K562 (cell line): ENCODE measurements around the gene KYAT1. TPM values are rescaled to one million over a fixed set of nuclear protein-coding genes. Genes with fewer than 3 reads are reported as not detected.

Experiments used
- E2F3 ChIP-seq: fragments of 250-450 bp; sonication (Bioruptor Pico); IDR thresholded peaks from 2 replicates; pipeline ENCODE4 v1.4.0; 2020; ENCODE audit warnings: mild to moderate bottlenecking
- HSF4 ChIP-seq: fragments of 250-450 bp; sonication (Bioruptor Pico); IDR thresholded peaks from 2 replicates; pipeline ENCODE4 v2.1.2; 2022; ENCODE audit warnings: mild to moderate bottlenecking, moderate library complexity, borderline replicate concordance
- MCM7 ChIP-seq, 2 experiments: fragments of 450-650 bp; IDR thresholded peaks; 2 replicates each; pipeline ENCODE4 v1.6.1; 2016 to 2018
- NBN ChIP-seq: fragments of 450-650 bp; IDR thresholded peaks from 2 replicates; pipeline ENCODE4 v1.6.1; 2016; ENCODE audit warnings: low read depth, mild to moderate bottlenecking
- NR3C1 ChIP-seq: sonication (generic); formaldehyde crosslinking; IDR thresholded peaks from 2 replicates; pipeline ENCODE4 v1.8.1; 2022; ENCODE audit warnings: missing genetic modification reagents
- PHF20 ChIP-seq: fragments of 450-650 bp; IDR thresholded peaks from 2 replicates; pipeline ENCODE4 v1.6.1; 2018; ENCODE audit not compliant: partially characterized antibody
- RBM34 ChIP-seq: fragments of 200-400 bp; formaldehyde crosslinking; IDR thresholded peaks from 2 replicates; pipeline ENCODE4 v1.6.1; 2018; ENCODE audit warnings: low read length, borderline replicate concordance; ENCODE audit not compliant: insufficient read depth
- ZBTB49 ChIP-seq: sonication (generic); formaldehyde crosslinking; IDR thresholded peaks from 2 replicates; pipeline ENCODE4 v1.8.0; 2022; ENCODE audit warnings: missing genetic modification reagents, mild to moderate bottlenecking, borderline replicate concordance
- ZNF253 ChIP-seq: fragments of 250-450 bp; sonication (Bioruptor Pico); conservative IDR thresholded peaks from 2 replicates; pipeline ENCODE4 v1.6.1; 2021; ENCODE audit warnings: mild to moderate bottlenecking
- polyA plus RNA-seq, 8 experiments: library from polyadenylated mRNA; depleted of rRNA in 4 of 8; stranded (reverse) in 5 of 8; unstranded in 3 of 8; fragments of >200 nt; fragmentation: Nextera tagmentation in 2 of 8; fragmentation: Illumina TruSeq in 1 of 8; extraction: Ambion mirVana in 2 of 8; extraction: Trizol in 1 of 8; gene quantifications; 2 replicates each; pipeline versions ENCODE4 v1.2.1 to v1.2.3, GENCODE V29; 2011 to 2014; ENCODE audit warnings: inconsistent platforms in 1 of 8, missing spikeins in 1 of 8
- total RNA-seq, 7 experiments: library from RNA; depleted of rRNA in 6 of 7; stranded (reverse); fragments of >200 nt in 6 of 7; fragmentation: Illumina TruSeq in 2 of 7; extraction: Trizol in 2 of 7; gene quantifications; 2 replicates each; pipeline versions ENCODE4 v1.2.1 to v1.2.3, GENCODE V29; 2011 to 2021; ENCODE audit warnings: low replicate concordance in 1 of 7
- TF ChIP-seq, protein P1 (sequence below): fragments of 450-650 bp; IDR thresholded peaks from 2 replicates; pipeline ENCODE4 v1.6.1; 2016; ENCODE audit warnings: borderline replicate concordance
- TF ChIP-seq, protein P2 (sequence below): fragments of 200-600 bp; sonication (generic); IDR thresholded peaks from one replicate; pipeline ENCODE4 v1.6.1; 2012; ENCODE audit warnings: mild to moderate bottlenecking, low read depth, low read length, inconsistent platforms

Gene KYAT1
- total and polyA plus RNA-seq, 9 of the 15 experiments (the other 6 are each of a cell fraction or from before 2014, with no cell fraction given): 6.4 to 16.8 (median 11.1) TPM

GRCh38 chr9:128845186-128845931 lies 36.4 kb downstream of the KYAT1 start (continued):
- TF ChIP-seq, protein P1, sequence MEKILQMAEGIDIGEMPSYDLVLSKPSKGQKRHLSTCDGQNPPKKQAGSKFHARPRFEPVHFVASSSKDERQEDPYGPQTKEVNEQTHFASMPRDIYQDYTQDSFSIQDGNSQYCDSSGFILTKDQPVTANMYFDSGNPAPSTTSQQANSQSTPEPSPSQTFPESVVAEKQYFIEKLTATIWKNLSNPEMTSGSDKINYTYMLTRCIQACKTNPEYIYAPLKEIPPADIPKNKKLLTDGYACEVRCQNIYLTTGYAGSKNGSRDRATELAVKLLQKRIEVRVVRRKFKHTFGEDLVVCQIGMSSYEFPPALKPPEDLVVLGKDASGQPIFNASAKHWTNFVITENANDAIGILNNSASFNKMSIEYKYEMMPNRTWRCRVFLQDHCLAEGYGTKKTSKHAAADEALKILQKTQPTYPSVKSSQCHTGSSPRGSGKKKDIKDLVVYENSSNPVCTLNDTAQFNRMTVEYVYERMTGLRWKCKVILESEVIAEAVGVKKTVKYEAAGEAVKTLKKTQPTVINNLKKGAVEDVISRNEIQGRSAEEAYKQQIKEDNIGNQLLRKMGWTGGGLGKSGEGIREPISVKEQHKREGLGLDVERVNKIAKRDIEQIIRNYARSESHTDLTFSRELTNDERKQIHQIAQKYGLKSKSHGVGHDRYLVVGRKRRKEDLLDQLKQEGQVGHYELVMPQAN: no peak
- TF ChIP-seq ZNF253 (CRISPR knock-in tag) (no peak), HSF4 (no peak), NBN (no peak; the same call in 1 of the 2 replicates), ZBTB49 (CRISPR knock-in tag) (no peak), MCM7 (IDR thresholded peaks at IDR 0.05) (no peak), NR3C1 (CRISPR knock-in tag) (no peak), E2F3 (CRISPR knock-in tag) (no peak), RBM34 (no peak), PHF20 (no peak)
- TF ChIP-seq, protein P2, sequence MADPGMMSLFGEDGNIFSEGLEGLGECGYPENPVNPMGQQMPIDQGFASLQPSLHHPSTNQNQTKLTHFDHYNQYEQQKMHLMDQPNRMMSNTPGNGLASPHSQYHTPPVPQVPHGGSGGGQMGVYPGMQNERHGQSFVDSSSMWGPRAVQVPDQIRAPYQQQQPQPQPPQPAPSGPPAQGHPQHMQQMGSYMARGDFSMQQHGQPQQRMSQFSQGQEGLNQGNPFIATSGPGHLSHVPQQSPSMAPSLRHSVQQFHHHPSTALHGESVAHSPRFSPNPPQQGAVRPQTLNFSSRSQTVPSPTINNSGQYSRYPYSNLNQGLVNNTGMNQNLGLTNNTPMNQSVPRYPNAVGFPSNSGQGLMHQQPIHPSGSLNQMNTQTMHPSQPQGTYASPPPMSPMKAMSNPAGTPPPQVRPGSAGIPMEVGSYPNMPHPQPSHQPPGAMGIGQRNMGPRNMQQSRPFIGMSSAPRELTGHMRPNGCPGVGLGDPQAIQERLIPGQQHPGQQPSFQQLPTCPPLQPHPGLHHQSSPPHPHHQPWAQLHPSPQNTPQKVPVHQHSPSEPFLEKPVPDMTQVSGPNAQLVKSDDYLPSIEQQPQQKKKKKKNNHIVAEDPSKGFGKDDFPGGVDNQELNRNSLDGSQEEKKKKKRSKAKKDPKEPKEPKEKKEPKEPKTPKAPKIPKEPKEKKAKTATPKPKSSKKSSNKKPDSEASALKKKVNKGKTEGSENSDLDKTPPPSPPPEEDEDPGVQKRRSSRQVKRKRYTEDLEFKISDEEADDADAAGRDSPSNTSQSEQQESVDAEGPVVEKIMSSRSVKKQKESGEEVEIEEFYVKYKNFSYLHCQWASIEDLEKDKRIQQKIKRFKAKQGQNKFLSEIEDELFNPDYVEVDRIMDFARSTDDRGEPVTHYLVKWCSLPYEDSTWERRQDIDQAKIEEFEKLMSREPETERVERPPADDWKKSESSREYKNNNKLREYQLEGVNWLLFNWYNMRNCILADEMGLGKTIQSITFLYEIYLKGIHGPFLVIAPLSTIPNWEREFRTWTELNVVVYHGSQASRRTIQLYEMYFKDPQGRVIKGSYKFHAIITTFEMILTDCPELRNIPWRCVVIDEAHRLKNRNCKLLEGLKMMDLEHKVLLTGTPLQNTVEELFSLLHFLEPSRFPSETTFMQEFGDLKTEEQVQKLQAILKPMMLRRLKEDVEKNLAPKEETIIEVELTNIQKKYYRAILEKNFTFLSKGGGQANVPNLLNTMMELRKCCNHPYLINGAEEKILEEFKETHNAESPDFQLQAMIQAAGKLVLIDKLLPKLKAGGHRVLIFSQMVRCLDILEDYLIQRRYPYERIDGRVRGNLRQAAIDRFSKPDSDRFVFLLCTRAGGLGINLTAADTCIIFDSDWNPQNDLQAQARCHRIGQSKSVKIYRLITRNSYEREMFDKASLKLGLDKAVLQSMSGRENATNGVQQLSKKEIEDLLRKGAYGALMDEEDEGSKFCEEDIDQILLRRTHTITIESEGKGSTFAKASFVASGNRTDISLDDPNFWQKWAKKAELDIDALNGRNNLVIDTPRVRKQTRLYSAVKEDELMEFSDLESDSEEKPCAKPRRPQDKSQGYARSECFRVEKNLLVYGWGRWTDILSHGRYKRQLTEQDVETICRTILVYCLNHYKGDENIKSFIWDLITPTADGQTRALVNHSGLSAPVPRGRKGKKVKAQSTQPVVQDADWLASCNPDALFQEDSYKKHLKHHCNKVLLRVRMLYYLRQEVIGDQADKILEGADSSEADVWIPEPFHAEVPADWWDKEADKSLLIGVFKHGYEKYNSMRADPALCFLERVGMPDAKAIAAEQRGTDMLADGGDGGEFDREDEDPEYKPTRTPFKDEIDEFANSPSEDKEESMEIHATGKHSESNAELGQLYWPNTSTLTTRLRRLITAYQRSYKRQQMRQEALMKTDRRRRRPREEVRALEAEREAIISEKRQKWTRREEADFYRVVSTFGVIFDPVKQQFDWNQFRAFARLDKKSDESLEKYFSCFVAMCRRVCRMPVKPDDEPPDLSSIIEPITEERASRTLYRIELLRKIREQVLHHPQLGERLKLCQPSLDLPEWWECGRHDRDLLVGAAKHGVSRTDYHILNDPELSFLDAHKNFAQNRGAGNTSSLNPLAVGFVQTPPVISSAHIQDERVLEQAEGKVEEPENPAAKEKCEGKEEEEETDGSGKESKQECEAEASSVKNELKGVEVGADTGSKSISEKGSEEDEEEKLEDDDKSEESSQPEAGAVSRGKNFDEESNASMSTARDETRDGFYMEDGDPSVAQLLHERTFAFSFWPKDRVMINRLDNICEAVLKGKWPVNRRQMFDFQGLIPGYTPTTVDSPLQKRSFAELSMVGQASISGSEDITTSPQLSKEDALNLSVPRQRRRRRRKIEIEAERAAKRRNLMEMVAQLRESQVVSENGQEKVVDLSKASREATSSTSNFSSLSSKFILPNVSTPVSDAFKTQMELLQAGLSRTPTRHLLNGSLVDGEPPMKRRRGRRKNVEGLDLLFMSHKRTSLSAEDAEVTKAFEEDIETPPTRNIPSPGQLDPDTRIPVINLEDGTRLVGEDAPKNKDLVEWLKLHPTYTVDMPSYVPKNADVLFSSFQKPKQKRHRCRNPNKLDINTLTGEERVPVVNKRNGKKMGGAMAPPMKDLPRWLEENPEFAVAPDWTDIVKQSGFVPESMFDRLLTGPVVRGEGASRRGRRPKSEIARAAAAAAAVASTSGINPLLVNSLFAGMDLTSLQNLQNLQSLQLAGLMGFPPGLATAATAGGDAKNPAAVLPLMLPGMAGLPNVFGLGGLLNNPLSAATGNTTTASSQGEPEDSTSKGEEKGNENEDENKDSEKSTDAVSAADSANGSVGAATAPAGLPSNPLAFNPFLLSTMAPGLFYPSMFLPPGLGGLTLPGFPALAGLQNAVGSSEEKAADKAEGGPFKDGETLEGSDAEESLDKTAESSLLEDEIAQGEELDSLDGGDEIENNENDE: peak; percentile 7
